Suppressor macrophage treated with lipopolysaccharide for 1 hour (primary cell): ENCODE measurements around the gene CREG2.

Source experiments
- DNase-seq, 3 donors: peaks; one replicate each; pipeline ENCODE4 v3.0.0-alpha.2; 2020 to 2022

CREG2 gene

DNA sequence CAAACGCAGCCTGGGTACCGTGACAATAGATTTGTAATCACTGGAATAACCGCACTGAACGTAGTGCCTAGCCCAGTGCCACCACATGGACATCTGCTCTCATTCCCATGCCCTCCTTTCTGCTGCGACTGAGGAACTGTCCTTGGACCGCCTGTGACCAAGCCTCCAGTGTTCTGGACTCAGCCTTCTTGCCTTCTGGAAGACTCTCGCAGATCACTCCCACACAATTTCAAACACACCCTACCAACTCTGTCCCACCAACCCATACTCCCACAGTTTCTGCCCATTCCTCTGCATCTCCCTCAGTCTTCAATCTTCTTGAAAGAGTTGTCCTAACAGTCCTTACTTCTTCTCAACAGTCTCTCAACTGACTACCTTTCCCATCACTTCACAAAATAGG, 80.9 kb downstream of the CREG2 start:
- peak; percentile 43 to 50 (median 48) for DNase-seq

DNA sequence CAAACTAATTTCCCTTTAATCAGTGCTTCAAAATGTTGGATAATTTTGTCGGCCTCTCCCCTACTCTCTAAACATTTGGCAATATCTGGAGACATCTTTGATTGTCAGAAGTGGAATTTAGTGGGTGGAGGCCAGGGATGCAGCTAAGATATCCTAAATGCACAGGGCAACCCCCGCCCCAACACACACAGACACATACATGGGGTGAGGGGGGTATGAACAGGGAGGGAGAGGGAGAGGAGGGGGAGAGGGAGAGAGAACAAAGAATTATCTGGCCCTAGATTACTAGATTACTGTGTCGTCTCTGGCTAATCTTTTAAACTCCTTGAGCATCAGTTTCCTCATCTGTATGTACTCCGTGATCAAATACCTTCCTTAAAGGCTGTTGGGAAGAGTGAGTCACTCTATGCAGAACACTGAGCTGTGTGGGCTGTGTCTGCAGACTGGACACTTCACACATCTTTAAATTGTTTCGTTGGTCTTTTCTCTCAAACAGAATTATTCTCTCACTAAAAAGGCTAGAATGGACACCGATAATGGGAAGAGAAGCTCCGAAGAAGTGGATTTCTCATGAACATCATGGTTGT, 81.7 kb downstream of the CREG2 start:
- DNase-seq = peak; percentile 68 to 79 (median 79)

- no peak for DNase-seq
Observed at GRCh38 chr2:101305035-101305434, 82.3 kb downstream of the CREG2 start.

- DNase-seq = no peak
Observed at GRCh38 chr2:101303688-101304087, 83.6 kb downstream of the CREG2 start.

DNA sequence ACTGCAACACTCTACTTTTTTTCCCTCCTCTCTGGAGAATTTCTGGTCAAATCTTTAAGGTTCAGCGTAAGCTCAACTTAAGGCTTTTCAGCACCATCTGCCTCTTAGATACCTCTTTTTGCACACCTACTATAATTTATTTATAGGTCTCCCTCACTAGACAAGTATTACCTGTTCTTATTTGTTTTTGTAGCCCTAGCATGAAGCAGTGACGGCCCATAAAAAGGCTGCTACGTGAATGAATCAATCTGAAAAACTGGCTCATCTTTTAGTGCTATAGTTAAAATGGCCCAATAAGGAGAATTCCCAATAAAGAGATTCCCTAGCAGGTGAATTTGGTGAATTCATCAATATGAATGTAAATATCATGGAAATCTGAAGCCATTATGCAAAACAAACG, 85.3 kb downstream of the CREG2 start:
- DNase-seq = peak in 1 of 3 donors; percentile 11

- no peak for DNase-seq
Observed at GRCh38 chr2:101300836-101301235, 86.5 kb downstream of the CREG2 start.

- no peak for DNase-seq
Observed at GRCh38 chr2:101300164-101300563, 87.1 kb downstream of the CREG2 start.

DNA sequence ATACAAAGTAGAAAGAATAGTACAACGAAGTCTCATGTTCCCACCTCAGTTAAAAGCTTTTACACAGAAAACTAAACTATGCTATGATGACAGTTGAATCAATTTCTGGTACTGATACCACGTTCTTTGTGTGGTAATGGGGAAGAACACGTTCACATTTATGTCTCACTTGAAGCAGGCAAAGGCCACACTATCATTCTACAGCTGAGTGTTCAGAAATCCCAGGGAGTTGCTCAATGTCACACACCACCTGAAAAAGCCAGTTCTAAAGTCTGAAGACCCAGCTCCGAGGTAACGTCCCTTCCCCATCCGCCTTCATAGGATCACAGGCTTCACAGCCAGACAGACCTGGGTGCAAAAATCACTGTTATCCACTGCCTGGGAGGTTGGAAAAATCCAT, 87.7 kb downstream of the CREG2 start:
- DNase-seq = no peak

DNA sequence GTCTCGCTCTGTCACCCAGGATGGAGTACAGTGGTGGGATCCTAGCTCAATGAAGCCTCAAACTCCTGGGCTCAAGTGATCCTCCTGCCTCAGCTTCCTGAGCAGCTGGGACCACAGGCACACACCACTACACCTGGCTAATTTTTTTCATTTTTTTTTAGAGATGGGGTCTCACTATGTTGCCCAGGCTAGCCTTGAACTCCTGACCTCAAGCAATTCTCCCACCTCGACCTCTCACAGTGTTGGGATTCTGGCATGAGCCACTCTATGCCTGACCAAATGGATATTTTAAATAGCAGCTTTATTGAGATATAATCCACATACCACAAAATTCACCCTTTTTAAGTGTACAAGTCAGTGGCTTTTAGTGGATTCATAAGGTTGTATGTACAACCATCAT, 89.9 kb downstream of the CREG2 start:
- DNase-seq = no peak

- no peak for DNase-seq
Observed at GRCh38 chr2:101296371-101296770, 90.9 kb downstream of the CREG2 start.

DNA sequence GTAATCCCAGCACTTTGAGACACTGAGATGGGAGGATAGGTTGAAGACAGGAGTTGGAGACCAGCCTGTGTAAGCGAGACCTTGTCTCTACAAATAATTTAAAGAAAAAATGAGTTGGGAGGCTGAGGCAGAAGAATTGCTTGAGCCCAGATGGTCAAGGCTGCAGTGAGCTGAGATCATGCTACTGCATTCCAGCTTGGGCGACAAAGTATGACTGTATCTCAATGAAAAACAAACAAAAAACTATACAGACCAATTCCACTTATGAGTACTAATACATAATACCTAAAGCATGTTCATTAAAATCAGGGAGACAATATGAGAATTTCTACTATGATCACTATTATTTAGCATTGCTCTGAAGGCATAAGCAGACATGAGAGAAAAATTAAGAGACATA, 91.4 kb downstream of the CREG2 start:
- no peak for DNase-seq
